HL-60 (cell line): ENCODE results near the gene RHOJ.

Experiments
- DNase-seq, 2 experiments: peaks; one replicate each; pipeline ENCODE4 v3.0.0-alpha.2; 2010 to 2020; ENCODE audit warnings: low read depth in 1 of 2, low spot score in 1 of 2
- H3K27ac ChIP-seq: fragments of 250-450 bp; sonication (Bioruptor Pico); replicated peaks from 2 replicates; pipeline ENCODE4 v1.5.1; 2020; ENCODE audit warnings: mild to moderate bottlenecking, moderate library complexity
- H3K27me3 ChIP-seq: fragments of 250-450 bp; sonication (Bioruptor Pico); 2 replicates; pipeline ENCODE4 v1.5.1; 2021; ENCODE audit warnings: mild to moderate bottlenecking, moderate library complexity; ENCODE audit not compliant: insufficient read depth, poor library complexity, severe bottlenecking
- H3K4me3 ChIP-seq: replicated peaks from 2 replicates; pipeline ENCODE4 v1.5.1; 2011; ENCODE audit warnings: mild to moderate bottlenecking, control low read depth, low read length; ENCODE audit not compliant: insufficient read depth
- CTCF ChIP-seq: IDR thresholded peaks from one replicate; pipeline ENCODE4 v1.5.1; 2011; ENCODE audit warnings: low read length, control low read depth, inconsistent platforms; ENCODE audit not compliant: insufficient read depth
- GABPA ChIP-seq: IDR thresholded peaks from 2 replicates; pipeline ENCODE4 v1.6.1; 2012; ENCODE audit warnings: low read depth
- POLR2AphosphoS5 ChIP-seq: IDR thresholded peaks from 2 replicates; pipeline ENCODE4 v1.6.1; 2012; ENCODE audit warnings: low read depth
- REST ChIP-seq: IDR thresholded peaks from 2 replicates; pipeline ENCODE4 v1.6.1; 2012; ENCODE audit warnings: low read depth; ENCODE audit not compliant: insufficient replicate concordance
- SPI1 ChIP-seq: IDR thresholded peaks from 2 replicates; pipeline ENCODE4 v1.6.1; 2012; ENCODE audit warnings: low read depth, mild to moderate bottlenecking, borderline replicate concordance

The RHOJ gene

GRCh38 chr14:63326840-63327239, 122.6 kb downstream of the RHOJ start:
- Histone ChIP-seq H3K27ac (no peak overlapping the region), H3K27me3 (no peaks in the 10 kb centered on the region), H3K4me3 (no peak overlapping the region)
- TF ChIP-seq REST = no peak
- no peak for TF ChIP-seq SPI1
- TF ChIP-seq CTCF = no peak
- no peak for TF ChIP-seq POLR2AphosphoS5
- TF ChIP-seq GABPA = no peak
- no peak for DNase-seq

DNA sequence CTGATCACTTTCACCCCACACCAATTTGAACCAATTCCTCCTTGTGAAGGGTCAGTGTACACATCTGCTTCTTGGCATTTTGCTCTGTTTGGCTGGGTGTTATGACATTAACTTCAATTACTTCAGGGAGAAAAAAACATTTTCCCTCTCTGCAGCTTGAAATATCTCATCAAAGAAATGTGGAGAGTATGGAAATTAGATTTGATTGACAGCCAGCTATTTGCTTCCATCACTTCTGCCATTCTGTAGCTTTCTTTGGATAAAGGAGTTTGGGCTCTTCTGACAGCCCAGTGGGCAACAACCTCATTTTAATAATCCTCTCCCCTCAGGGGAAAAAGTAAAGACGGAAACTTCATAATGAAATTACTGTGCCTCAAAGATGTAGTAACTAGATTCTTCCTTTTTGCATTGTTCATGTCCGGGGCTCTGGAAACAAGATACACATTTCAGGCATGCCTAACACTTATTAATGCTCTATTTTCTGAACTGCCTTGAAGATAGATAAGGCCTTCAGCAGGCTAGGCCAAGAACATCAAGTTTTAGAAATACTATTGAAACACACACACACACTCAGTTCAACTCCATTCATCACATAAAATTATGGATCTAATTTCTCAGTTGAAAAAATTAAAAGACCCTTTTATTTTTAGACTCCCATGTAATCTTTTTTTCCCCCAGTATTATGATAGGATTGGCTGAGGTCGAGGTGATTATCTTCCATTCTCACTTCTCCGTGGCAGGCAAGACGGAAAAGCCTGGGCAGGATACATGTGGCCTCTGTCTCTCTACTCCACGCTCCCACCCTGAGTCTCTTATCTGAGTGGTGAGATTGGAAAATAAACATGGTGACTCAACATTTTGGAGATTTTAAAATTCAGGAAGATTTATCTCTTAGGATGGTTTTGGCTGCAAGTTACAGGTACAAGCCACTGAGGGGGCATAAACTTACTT, 124.8 kb downstream of the RHOJ start:
- TF ChIP-seq CTCF (no peak), GABPA (no peak), REST (no peak), POLR2AphosphoS5 (no peak), SPI1 (no peak)
- no peak overlapping the region for H3K4me3 ChIP-seq
- H3K27ac ChIP-seq = no peak overlapping the region
- H3K27me3 ChIP-seq = no peaks in the 10 kb centered on the region
- no peak for DNase-seq

- no peak overlapping the region for H3K4me3 ChIP-seq
- H3K27ac ChIP-seq = no peak overlapping the region
- DNase-seq = no peak
- H3K27me3 ChIP-seq = peaks cover 3% of the 10 kb centered on the region
- no peak for TF ChIP-seq POLR2AphosphoS5
- no peak for TF ChIP-seq CTCF
- TF ChIP-seq SPI1 = no peak
- TF ChIP-seq GABPA = no peak
- TF ChIP-seq REST = no peak
Observed at GRCh38 chr14:63342371-63342770, 138.1 kb downstream of the RHOJ start.
